EL (cell line): Measurements from ENCODE around the gene SFTPB.
"Not testable (repeated sequence)": the region's sequence is repeated elsewhere in the genome, so short reads cannot be mapped to it uniquely, and the experiment has no call there.

Source experiments
- DNase-seq: peaks from one replicate; pipeline ENCODE4 v3.0.0-alpha.2; 2016

The SFTPB gene

GRCh38 chr2:85668009-85668856 is at the start of gene SFTPB:
Gene SFTPB (minus strand): TSS chr2:85668199. CDS start chr2:85668183, 16 bp downstream.
- DNase-seq = no peak

GRCh38 chr2:85717308-85718008 is 49.5 kb upstream of the SFTPB start:
- peak; percentile 81 for DNase-seq

- no peak for DNase-seq
These were observed 48.4 kb upstream of the SFTPB start for GRCh38 chr2:85716346-85716914.

GRCh38 chr2:85714841-85715240 is 46.8 kb upstream of the SFTPB start:
- no peak for DNase-seq

GRCh38 chr2:85714421-85714820 is 46.4 kb upstream of the SFTPB start:
- not testable (repeated sequence) for DNase-seq

GRCh38 chr2:85713836-85714235 is 45.8 kb upstream of the SFTPB start:
- no peak for DNase-seq

- peak; percentile 23 for DNase-seq
These were observed 45.0 kb upstream of the SFTPB start for GRCh38 chr2:85712849-85713612.

- DNase-seq = no peak
These were observed 44.3 kb upstream of the SFTPB start for GRCh38 chr2:85712336-85712735.

GRCh38 chr2:85711578-85712060 is 43.6 kb upstream of the SFTPB start:
- DNase-seq = no peak

GRCh38 chr2:85710687-85711577 is 42.9 kb upstream of the SFTPB start:
- no peak for DNase-seq

GRCh38 chr2:85709401-85709811 is 41.4 kb upstream of the SFTPB start:
- no peak for DNase-seq

- no peak for DNase-seq
These were observed 40.6 kb upstream of the SFTPB start for GRCh38 chr2:85708641-85709040.

GRCh38 chr2:85707304-85707703 is 39.3 kb upstream of the SFTPB start:
- peak; percentile 86 for DNase-seq

GRCh38 chr2:85706599-85707296 is 38.7 kb upstream of the SFTPB start:
- DNase-seq = no peak

- DNase-seq = no peak
These were observed 38.1 kb upstream of the SFTPB start for GRCh38 chr2:85706063-85706462.

GRCh38 chr2:85705680-85706039 is 37.7 kb upstream of the SFTPB start:
- peak; percentile 89 for DNase-seq

GRCh38 chr2:85704800-85705679 is 37.0 kb upstream of the SFTPB start:
- DNase-seq = no peak

- no peak for DNase-seq
These were observed 36.0 kb upstream of the SFTPB start for GRCh38 chr2:85704038-85704437.

- DNase-seq = no peak
These were observed 35.3 kb upstream of the SFTPB start for GRCh38 chr2:85703329-85703728.

GRCh38 chr2:85702800-85703199 is 34.8 kb upstream of the SFTPB start:
- no peak for DNase-seq
